WI38 (cell line): Measurements from ENCODE around the gene CYP4X1.
"Not testable (repeated sequence)": the region's sequence is repeated elsewhere in the genome, so short reads cannot be mapped to it uniquely, and the experiment has no call there.

ENCODE experiments used
- H3K4me3 ChIP-seq: 2 replicates; pipeline ENCODE4 v1.5.1; 2011; ENCODE audit warnings: low read depth, mild to moderate bottlenecking, control low read depth, low read length
- TF ChIP-seq, protein P1 (sequence below): IDR thresholded peaks from 2 replicates; pipeline ENCODE4 v1.5.1; 2012; ENCODE audit warnings: low read depth, mild to moderate bottlenecking, control low read depth, low read length

Gene CYP4X1

DNA sequence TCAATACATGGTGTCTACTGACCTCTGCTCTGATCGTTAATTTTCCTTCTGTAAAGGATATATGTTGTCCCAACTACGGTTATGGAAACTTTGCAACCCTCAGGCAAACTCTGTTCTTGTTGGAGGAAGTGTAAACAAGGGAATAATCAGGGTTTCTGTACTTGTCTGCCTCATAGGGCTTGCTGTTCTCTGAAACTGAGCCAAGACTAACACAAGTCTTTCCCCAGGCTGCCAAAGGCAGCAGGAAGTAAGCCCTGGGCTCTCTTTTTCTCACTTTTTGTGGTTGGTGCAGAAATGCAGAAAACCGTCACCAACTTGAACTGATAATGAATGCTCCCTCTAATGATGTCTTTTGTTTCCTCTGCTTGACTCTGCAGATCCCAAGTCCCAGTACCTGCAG is 7.6 kb downstream of the CYP4X1 start:
- TF ChIP-seq, protein P1, sequence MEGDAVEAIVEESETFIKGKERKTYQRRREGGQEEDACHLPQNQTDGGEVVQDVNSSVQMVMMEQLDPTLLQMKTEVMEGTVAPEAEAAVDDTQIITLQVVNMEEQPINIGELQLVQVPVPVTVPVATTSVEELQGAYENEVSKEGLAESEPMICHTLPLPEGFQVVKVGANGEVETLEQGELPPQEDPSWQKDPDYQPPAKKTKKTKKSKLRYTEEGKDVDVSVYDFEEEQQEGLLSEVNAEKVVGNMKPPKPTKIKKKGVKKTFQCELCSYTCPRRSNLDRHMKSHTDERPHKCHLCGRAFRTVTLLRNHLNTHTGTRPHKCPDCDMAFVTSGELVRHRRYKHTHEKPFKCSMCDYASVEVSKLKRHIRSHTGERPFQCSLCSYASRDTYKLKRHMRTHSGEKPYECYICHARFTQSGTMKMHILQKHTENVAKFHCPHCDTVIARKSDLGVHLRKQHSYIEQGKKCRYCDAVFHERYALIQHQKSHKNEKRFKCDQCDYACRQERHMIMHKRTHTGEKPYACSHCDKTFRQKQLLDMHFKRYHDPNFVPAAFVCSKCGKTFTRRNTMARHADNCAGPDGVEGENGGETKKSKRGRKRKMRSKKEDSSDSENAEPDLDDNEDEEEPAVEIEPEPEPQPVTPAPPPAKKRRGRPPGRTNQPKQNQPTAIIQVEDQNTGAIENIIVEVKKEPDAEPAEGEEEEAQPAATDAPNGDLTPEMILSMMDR = no peak
- H3K4me3 ChIP-seq = no peak overlapping the region

DNA sequence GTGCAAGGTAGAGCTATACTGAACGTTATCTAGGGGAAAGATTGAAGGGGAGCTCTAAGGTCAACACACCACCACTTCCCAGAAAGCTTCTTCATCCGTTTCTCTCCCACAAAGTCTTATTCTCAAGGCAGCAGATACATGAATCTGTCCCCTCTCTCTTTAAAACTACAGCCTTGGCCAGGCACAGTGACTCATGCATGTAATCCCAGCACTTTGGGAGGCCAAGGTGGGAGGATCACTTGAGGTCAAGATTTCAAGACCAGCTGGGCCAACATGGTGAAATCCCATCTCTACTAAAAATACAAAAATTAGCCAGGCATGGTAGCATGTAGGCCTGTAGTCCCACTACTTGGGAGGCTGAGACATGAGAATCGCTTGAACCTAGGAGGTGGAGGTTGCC is 8.1 kb downstream of the CYP4X1 start:
- H3K4me3 ChIP-seq = no peak overlapping the region

DNA sequence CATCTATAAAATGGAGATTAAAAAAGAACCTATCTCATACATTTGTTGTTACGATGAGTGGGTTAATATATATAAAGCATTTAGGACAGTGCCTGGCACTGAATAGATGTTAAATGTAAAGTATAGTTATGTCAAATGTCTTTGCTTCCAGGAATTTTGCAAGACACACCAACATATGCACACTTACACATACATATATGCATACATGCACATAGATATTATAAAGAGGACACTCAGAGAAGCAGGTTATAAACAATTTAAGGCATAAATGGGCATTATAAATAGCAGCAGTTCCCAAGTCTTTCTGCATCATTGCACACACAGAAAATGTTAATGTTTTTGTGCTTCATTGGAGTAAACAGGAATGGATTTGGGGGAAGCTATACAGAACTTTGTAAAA is 13.3 kb downstream of the CYP4X1 start:
- H3K4me3 ChIP-seq = no peak overlapping the region
- TF ChIP-seq, protein P1 = no peak

More for the DNA sequence above, 8.1 kb downstream of the CYP4X1 start:
- TF ChIP-seq, protein P1 = no peak

DNA sequence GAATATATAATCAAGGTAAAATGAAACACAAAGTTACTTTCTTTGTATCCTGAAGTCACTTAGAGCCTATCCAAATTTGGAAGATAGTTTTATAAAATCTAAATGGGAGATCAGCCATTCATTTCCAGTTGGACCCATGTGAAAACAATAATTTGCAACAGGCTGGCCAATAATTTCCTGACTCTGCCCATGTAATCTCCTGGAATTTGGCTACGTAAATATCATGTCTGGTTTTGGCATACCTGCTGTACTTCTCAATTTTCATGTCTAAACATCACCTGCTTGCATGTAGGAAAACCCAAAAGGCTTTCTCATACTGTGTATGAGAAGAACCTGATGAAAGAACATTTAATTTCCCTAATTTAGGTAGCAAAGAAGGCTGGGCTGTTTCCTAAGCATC is 35.9 kb downstream of the CYP4X1 start:
- TF ChIP-seq, protein P1 = no peak
- no peak overlapping the region for H3K4me3 ChIP-seq

DNA sequence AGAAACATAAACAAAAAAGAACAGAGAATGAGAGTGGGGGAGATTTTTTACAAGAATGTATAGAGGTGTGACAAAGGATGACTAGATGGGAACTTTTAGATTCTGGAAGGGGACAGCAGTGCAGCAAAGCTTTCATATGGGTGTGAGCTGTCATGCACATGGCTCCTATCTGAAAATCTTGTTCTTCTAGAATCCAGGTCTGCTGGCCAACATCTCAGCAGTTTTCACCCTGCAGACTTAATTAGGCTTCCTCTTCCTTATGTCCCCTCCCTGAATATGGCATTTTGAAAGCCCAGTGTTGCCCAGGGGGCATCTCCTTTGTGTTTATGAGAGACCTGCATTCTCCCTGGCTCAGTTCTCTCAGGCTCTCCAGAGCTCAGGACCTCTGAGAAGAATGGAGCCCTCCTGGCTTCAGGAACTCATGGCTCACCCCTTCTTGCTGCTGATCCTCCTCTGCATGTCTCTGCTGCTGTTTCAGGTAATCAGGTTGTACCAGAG is 43.7 kb downstream of the CYP4X1 start, which contains the start of gene CYP4Z1:
Gene CYP4Z1, plus strand, starts transcription at position 135 of the 498 bp plus-strand sequence. Its CDS starts 260 bp downstream, at position 395.
- no peak within 1 kb of the TSS for H3K4me3 ChIP-seq
- TF ChIP-seq, protein P1 = no peak

DNA sequence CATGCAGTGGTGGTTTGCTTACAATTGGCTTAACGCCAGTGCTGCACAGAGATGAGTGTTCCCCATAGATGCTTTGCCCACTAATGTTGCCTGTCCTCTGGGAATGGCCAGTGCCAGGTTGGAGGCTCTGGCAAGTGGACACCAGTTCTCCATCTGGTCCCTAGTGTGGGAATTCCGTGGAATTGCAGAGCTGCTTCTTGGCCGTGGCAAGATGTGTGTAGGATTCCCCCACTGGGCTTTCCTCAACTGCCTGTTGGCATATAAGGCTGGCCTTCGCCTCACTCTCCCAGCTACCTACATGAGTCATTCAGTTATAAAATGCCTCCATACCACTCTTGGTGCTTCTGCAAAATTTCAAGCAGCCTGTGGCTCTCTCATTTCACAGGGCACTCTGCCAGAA is 45.6 kb downstream of the CYP4X1 start:
- H3K4me3 ChIP-seq = not testable (repeated sequence)

DNA sequence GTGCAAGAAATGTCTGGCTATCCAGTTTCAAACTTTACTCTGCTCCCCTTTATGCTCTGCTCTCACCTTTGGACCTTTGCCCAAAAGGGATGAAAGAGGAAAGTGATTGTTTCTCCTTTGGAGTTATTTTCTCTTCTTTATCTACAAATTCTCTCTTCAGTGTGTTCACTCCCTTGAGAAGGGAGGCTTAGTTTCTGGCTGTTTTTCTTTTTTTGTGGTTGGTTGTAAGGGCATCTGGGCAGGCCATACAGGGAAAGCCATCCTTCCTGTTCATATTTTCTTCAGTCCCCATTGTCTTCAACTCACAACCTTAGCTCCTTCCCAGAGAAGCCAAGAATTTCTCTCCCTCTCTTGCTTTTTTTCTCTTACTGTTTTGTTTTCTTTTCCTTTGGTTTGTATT is 46.0 kb downstream of the CYP4X1 start:
- not testable (repeated sequence) for H3K4me3 ChIP-seq

DNA sequence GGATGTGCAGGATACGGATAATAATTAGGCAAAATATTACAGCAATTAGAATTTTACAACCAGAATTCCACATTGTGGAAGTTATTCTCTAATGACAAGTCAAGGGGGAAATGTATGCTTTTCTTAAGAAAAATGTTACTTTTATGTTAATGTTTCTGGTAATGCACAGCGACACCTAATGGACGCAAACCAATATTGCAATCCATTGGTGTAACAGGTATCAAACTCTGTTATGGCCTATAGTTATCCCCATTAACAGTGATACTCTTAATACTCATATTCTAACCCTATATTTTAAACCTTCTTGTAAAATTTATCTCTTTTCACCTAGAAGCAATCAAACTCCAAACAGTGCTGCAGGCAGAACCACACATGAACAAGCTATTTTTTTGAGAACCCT is 65.9 kb downstream of the CYP4X1 start:
- H3K4me3 ChIP-seq = not testable (repeated sequence)

DNA sequence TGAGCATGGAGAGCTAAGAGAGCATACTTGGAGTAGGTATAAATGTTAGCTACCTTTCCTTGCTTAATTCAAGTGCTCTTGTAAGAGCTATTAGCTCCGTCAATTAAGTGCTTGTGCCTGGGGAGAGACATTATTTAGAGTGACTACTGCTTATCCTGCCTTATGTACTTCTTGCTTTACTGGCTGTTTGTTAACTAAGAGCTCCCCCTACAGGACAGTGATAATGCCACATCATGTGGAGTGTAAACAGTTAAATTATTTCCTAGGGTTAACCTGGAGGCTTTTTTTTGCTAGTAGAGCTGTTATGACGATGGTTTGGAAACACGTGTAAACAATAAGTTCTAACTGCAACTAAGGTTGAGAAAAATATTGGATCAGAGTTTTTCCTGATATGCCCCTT is 68.0 kb downstream of the CYP4X1 start:
- not testable (repeated sequence) for H3K4me3 ChIP-seq
